AML-193 (cell line): ENCODE results near the gene TCF12.

ENCODE experiments used
- DNase-seq, 2 experiments: peaks; one replicate each; lab custom pipeline; 2025; lab: John Stamatoyannopoulos, UW

Gene TCF12

GRCh38 chr15:57217778-57218598 is 299.5 kb downstream of the TCF12 start:
- DNase-seq, result no peak

GRCh38 chr15:57218826-57219576 is 300.6 kb downstream of the TCF12 start:
- DNase-seq, result peak; percentile 85 to 87

DNA sequence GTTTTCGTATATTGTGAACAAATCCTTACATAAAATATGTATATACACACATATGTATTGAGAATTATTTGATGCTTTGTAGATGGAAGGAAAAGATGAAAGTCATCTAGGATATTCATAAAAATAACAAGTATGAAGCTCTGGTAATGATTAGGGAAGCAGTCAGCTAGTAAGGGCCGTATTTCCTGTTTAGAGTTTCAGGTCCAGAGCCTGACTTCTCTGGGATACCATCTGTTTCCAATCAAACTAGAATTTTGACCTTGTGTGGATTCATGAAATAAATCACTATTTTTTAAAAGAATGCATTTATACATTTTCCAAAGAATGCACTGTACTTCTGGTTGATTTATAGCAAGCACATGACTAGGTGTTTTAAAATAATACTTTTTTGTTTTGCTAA is 301.8 kb downstream of the TCF12 start:
- DNase-seq, result no peak

DNA sequence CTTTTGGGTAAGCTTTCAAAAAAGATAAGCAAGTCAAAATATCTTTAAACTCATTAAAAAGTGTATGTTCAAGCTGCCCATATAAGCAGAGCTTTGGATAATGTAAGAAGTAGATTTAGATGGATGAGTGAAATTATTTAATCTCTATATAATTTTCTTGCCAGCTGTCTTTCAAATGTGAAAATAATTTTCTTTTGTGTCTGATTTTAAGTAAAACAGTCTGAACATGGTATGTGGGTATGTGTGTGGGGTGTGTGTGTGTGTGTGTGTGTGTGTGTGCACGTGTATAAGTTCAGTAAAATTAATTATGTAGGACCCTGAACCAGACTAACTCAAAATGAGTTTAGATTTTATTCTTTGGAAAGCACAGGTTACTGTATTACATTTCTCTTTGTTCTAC is 302.7 kb downstream of the TCF12 start:
- DNase-seq, result no peak

GRCh38 chr15:57223345-57223744 is 304.9 kb downstream of the TCF12 start:
- no peak for DNase-seq

GRCh38 chr15:57223887-57224286 is 305.4 kb downstream of the TCF12 start:
- no peak for DNase-seq

- no peak for DNase-seq
Measured at GRCh38 chr15:57224664-57225063, 306.2 kb downstream of the TCF12 start.

- no peak for DNase-seq
Measured at GRCh38 chr15:57227166-57227565, 308.7 kb downstream of the TCF12 start.

DNA sequence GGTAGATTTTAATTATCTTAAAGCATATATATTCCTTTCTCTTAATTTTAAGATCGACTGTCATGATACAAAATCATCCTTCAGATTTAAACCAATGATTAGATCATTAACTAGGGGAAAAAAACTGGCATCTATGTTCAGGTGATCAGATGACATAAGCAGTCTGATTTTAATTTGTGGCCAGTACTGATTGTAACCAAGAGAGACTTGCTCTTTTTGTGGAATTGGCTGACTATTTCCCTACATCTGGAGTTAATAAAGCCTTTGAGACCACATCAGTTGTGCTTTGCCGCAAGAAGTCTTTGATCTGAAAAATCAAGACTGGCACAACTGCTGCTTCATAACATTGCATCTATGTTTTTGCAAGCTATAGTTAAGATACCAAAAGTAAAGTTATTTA is 309.5 kb downstream of the TCF12 start:
- DNase-seq, result no peak

DNA sequence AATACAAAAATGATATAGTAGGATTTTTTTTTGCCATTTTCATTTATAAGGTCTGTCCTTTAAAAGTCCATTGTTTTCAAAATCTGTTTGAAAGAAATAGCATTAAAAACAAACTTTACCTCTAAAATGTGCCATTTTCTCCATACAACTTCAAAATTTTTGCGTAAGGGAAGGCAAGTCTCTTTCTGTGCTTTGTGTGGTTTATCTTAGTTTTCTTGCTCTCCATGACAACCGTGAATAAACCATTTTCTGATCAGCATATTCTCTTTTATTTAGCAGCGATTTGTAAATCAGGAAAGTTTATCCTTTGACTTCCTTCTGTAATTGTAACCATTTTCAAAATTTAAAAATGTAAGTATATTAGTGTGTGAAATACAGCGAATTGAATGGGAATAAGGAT is 310.0 kb downstream of the TCF12 start:
- no peak for DNase-seq

DNA sequence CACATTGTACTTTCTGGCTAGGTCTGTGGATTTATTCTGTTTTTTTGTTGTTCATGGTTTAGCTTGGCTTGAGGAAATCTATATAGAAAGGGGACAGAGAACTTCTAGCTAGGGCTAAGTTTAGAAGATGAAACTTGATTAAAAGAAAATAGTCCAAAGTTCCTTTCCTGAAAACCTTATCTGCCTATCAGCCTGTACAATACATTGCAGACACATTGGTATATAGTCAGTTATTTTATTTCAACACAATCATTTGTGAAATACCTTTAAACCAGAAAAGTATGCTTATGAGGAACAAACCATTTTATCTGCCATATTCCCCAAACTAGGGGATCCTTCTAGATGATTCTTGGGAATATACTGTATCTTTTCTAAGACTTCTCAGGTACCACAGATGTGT is 310.6 kb downstream of the TCF12 start:
- peak; percentile 30 to 63 for DNase-seq

DNA sequence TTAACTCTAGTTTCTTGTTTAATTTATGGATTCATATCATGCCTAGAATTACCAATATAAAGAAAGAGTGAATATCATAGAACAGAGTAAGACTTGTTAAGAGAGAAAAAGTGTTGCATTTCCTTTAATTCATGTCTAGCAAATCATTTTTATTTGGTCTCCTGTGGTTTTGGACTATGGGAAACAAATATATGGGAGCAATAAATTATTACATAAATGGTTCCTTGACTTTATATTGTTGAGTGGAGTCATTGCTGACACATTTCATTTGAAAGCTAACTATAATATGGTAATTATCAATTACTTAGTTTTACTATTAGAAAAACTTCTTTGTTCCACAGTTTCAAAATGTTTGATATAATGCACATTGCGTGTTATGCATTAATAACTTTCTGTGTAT is 313.1 kb downstream of the TCF12 start:
- no peak for DNase-seq

GRCh38 chr15:57234156-57234555 is 315.7 kb downstream of the TCF12 start:
- no peak for DNase-seq

- DNase-seq, result no peak
Measured at GRCh38 chr15:57235186-57235585, 316.7 kb downstream of the TCF12 start.

DNA sequence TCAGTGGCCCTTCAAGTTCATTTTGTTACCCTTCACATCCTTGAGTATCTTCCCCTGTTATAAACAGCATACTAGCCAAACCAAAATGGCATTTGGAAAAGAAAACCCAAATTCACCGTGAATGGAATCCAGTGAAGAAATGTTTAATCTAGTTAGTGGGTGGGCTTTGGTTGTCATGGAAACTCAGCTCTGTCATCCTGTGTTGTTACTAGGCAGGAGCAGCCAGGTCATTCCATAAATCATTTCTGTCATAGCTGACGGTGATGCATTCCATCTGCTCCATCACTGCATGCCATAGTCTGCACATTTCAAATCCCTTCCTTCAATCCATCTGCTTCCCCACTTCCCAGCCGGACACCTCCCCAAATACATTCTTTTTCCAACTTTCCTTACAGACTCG is 317.4 kb downstream of the TCF12 start:
- no peak for DNase-seq

DNA sequence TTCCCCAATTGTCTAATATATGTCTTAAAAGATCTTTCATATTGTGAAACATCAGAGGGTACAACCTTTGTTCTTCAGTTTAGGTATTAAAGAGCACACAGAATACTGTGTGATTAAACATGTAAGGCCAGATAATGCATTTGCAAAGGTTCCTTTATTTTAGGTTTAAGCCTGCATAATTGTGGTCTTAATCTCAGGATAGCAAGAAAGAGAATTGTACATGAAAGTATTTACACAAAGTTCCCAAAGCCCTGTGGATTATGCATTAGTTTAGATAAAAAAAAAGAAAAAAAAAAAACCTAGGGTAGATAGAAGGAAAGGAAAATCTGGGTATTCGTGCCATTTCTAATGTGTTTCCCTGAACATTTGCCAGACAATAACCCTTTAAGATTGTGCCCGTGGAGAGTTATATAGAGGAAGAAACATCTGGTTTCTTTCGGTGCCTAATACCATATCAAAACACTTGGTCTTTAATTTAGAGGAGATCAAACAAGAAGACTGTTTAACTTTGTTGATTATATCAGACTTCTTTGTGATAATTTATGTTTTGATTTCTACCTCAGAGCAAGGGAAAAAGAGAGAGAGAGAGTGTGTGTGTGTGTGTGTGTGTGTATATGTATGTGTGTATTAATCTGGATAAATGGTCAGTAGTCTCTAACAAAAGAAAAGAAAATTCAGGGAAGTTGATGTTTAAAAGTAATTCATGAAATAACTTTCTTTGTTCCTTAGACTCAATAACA is 318.3 kb downstream of the TCF12 start:
- DNase-seq, result no peak

- DNase-seq, result no peak
Measured at GRCh38 chr15:57237301-57237642, 318.8 kb downstream of the TCF12 start.

GRCh38 chr15:57237676-57238075 is 319.2 kb downstream of the TCF12 start:
- no peak for DNase-seq

DNA sequence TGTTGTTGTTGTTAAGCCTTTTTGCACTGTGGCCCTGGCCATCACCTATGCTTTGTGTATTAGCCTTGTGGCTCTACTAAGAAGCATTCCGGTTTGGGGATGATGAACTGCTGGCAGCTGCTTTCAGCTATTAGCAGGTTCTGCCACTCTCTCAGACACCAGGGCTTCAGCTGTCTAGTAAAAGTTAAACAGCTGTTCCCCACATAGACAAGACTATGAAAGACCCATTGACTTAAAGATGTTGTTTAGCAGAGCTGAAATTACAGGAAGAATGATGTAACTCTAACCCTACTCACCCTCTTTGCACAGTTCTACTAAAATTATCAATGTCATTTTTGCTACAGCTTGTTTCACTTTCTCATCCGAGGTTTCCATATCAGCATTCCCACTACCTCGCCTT is 326.7 kb downstream of the TCF12 start:
- DNase-seq, result peak in 1 of 2 experiments; percentile 17

GRCh38 chr15:57245714-57246113 is 327.3 kb downstream of the TCF12 start:
- no peak for DNase-seq

DNA sequence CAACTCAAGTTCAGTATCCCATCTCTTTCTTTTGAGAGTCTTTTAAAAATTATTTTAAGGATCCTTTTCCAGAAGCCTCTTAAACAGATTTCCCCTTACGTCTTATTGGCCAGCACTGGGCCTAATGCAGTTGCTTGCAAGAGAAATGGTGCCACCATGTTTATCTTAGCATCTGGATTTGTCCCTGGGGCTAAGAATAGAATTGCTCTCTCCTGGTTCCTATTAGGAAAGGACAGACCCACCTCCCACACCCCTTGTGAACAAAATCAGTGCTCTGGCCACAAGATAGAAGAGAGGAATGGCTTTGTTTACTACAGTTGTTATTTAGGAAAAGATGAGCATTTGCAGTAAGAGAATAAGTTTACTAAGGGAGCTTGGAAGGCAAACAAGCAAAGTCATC is 329.6 kb downstream of the TCF12 start:
- DNase-seq, result no peak

DNA sequence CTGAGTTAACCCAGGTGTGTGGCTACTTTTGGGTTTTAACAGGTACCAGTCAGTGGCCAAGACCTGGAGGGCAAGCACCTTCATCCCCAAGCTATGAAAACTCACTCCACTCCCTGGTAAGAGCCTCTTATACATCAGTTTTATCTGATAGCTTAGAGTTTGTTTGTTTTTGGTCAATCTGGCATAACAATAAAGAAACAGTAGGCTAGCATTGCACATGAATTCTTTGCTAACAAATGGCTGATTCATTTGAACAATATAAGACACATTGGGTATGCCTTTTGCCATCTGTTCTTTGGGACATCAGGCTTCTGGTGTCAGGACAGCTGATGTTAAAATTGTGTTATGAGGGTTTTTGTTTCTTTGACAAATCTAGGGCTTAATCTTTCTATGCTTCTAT is 332.9 kb downstream of the TCF12 start:
- no peak for DNase-seq

DNA sequence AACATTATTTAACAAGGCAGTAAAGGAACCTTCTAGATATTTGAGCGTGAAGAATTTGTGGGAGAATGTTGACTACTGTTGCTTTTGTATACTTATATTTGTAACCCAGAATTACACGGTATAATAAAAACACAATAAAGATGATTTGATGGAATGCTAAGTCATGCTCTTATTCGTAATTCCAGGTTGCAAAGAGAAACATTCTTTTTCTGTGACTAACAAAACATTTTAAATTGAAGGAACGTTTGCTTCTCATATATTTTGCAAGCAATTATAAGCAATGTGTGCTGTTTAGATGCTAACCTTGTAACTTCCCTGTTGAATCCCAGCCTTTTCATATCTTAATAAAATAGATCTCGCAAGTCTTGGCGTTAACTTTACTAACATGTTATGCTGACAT is 333.5 kb downstream of the TCF12 start:
- no peak for DNase-seq
